ENCODE data around the gene CKM. TPM values are rescaled to one million over a fixed set of nuclear protein-coding genes. Genes with fewer than 3 reads are reported as not detected.
A peak's percentile ranks its signal among the peaks of the same experiment; 100 is the strongest.
"Not testable (repeated sequence)": the region's sequence is repeated elsewhere in the genome, so short reads cannot be mapped to it uniquely, and the experiment has no call there.

CKM gene
- total RNA-seq, 1 donor from 2014 or later: not detected

GRCh38 chr19:45276284-45276687 lies 46.4 kb downstream of the CKM start:
- no peak for TF ChIP-seq CTCF (conservative IDR thresholded peaks at IDR 0.05)
- H3K27me3 Mint-ChIP-seq (ENCODE audit: low read depth): no peaks in the 10 kb centered on the region

GRCh38 chr19:45275370-45275971 lies 47.2 kb downstream of the CKM start:
- peaks cover 12% of the 10 kb centered on the region for H3K36me3 Mint-ChIP-seq (ENCODE audit: low read depth)
- TF ChIP-seq CTCF (conservative IDR thresholded peaks at IDR 0.05): no peak
- no peaks in the 10 kb centered on the region for H3K9me3 Mint-ChIP-seq
- no peak overlapping the region for H3K27ac Mint-ChIP-seq (ENCODE audit: unreplicated experiment)
- H3K27me3 Mint-ChIP-seq (ENCODE audit: low read depth): no peaks in the 10 kb centered on the region
- H3K4me1 Mint-ChIP-seq: peaks cover 4% of the 10 kb centered on the region
- H3K4me3 Mint-ChIP-seq: no peak overlapping the region
- DNase-seq (ENCODE audit: low read depth, low spot score): no peak

More at GRCh38 chr19:45276284-45276687, 46.4 kb downstream of the CKM start:
- Mint-ChIP-seq H3K4me1 (peaks cover 4% of the 10 kb centered on the region), H3K36me3 (ENCODE audit: low read depth) (peaks cover 12% of the 10 kb centered on the region), H3K27ac (ENCODE audit: unreplicated experiment) (peak overlapping the region; percentile 45), H3K9me3 (no peaks in the 10 kb centered on the region), H3K4me3 (no peak overlapping the region)
- no peak for DNase-seq (ENCODE audit: low read depth, low spot score)

GRCh38 chr19:45273521-45273855 lies 49.2 kb downstream of the CKM start:
- Mint-ChIP-seq H3K4me3 (no peak overlapping the region), H3K27me3 (ENCODE audit: low read depth) (no peaks in the 10 kb centered on the region), H3K27ac (ENCODE audit: unreplicated experiment) (no peak overlapping the region), H3K9me3 (no peaks in the 10 kb centered on the region), H3K4me1 (peaks cover 4% of the 10 kb centered on the region), H3K36me3 (ENCODE audit: low read depth) (peaks cover 8% of the 10 kb centered on the region)
- DNase-seq (ENCODE audit: low read depth, low spot score): no peak
- no peak for TF ChIP-seq CTCF (conservative IDR thresholded peaks at IDR 0.05)

- Mint-ChIP-seq H3K36me3 (ENCODE audit: low read depth) (peaks cover 8% of the 10 kb centered on the region), H3K27ac (ENCODE audit: unreplicated experiment) (no peak overlapping the region), H3K4me3 (no peak overlapping the region), H3K4me1 (peaks cover 4% of the 10 kb centered on the region), H3K9me3 (no peaks in the 10 kb centered on the region), H3K27me3 (ENCODE audit: low read depth) (no peaks in the 10 kb centered on the region)
- DNase-seq (ENCODE audit: low read depth, low spot score): no peak
- no peak for TF ChIP-seq CTCF (conservative IDR thresholded peaks at IDR 0.05)
These were observed 51.0 kb downstream of the CKM start for GRCh38 chr19:45271735-45272108.

- Mint-ChIP-seq H3K4me1 (peaks cover 4% of the 10 kb centered on the region), H3K9me3 (no peaks in the 10 kb centered on the region), H3K27me3 (ENCODE audit: low read depth) (no peaks in the 10 kb centered on the region), H3K4me3 (no peak overlapping the region), H3K36me3 (ENCODE audit: low read depth) (peaks cover 7% of the 10 kb centered on the region), H3K27ac (ENCODE audit: unreplicated experiment) (no peak overlapping the region)
- no peak for TF ChIP-seq CTCF (conservative IDR thresholded peaks at IDR 0.05)
- DNase-seq (ENCODE audit: low read depth, low spot score): no peak
These were observed 51.5 kb downstream of the CKM start for GRCh38 chr19:45271098-45271734.

GRCh38 chr19:45269939-45270338 lies 52.7 kb downstream of the CKM start:
- H3K4me3 Mint-ChIP-seq; H3K27me3 Mint-ChIP-seq (ENCODE audit: low read depth); DNase-seq (ENCODE audit: low read depth, low spot score); H3K36me3 Mint-ChIP-seq (ENCODE audit: low read depth); H3K27ac Mint-ChIP-seq (ENCODE audit: unreplicated experiment); H3K4me1 Mint-ChIP-seq; H3K9me3 Mint-ChIP-seq: not testable (repeated sequence)
